Measurements from ENCODE around the gene SLC46A3. TPM values are rescaled to one million over a fixed set of nuclear protein-coding genes. Genes with fewer than 3 reads are reported as not detected.

The SLC46A3 gene, protein sequence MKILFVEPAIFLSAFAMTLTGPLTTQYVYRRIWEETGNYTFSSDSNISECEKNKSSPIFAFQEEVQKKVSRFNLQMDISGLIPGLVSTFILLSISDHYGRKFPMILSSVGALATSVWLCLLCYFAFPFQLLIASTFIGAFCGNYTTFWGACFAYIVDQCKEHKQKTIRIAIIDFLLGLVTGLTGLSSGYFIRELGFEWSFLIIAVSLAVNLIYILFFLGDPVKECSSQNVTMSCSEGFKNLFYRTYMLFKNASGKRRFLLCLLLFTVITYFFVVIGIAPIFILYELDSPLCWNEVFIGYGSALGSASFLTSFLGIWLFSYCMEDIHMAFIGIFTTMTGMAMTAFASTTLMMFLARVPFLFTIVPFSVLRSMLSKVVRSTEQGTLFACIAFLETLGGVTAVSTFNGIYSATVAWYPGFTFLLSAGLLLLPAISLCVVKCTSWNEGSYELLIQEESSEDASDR
- 6.6 and 8.4 TPM in 2 replicates for total RNA-seq

DNA sequence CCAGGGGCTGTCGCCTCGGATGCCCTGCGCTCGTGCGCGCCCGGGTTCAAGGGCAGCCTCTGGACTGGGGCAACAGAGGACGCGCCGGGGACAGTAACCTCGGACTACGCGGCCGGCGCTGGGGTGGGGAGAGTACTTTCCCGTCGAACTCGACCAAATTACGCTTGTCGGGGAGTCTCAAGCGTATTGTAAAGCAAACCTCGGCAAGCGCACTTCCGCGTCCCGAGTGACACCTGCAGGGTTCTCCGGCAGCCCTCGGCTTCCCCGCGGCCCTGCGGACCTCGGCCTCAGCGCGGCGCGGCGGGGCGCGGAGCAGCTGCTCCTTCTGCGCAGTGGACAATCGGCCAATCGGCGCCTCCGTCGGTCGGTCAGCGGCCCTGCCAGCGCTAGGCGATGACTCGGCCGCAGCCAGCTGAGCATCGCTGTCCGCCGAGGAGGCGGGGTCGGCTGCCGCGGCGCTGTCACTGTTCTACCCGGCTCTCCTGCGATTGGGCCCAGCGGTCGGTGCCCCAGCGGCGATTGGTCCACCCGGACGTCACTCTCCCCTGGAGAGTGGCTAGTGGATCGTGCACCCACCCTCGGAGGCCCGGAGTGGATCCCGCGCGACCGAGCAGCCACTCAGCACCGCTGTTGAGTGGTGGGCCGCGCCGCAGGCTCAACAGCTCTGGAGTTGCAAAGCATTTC, at the start of gene SLC46A3:
Gene SLC46A3 (minus strand): TSS at position 428 of the 684 bp plus-strand sequence. CDS start 972 bp downstream, outside the sequence.

DNA sequence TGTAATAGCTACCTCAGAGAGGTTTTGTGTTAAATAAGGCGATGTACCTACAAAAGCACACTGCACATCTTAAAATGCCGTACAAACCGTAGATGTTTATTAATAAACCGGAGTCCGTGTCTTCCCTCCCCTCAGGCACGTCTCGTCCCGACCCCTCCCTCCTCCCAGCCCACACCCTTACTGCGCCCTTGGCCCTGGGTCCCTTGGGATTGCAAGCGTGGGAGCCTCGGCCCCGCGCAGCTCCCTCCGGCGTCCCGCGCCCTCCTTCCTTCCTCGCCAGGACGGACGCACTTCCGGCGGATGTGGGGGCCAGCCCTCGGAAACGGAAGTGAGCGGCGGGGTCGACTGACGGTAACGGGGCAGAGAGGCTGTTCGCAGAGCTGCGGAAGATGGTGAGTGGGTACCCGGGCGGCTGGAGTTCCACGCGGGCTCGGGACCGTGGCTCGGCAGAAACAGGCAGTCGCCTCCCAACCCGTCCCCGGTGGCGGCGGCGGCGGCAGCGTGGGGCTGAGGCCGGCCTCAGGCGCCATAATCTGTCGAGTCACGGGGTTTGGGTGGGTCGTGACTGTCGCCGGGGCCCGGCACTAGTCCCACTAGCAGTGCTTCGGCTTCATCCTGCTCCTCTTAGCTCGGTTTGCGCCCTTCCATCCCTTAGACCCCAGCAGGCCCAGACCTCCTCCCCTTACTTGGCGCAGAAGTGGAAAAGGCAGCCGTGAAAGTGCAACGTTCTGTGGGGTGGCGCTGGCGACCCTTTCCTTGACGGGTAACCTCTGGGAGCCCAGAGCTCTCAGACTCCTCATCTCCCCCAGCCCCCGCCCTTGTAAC, 59.8 kb downstream of the SLC46A3 start, which contains the start of gene POMP:
Gene POMP (plus strand): TSS at position 335 of the 825 bp plus-strand sequence. CDS start 55 bp downstream, at position 390.

Small RNA genes lying within 50 kb of the gene (small RNA-seq; reads per million reads assigned to genes)
- not detected for gene RNU6-53P

Other genes with a start within 250 kb of the SLC46A3 start
- 0.32 and 0.73 TPM in 2 replicates for gene FLT1, start 223.8 kb downstream of the SLC46A3 start, total RNA-seq
- gene POMP, start 59.8 kb downstream of the SLC46A3 start, total RNA-seq, result 44.5 and 46.0 TPM in 2 replicates
- gene MTUS2, start 101.4 kb upstream of the SLC46A3 start, total RNA-seq, result 5.5 and 7.4 TPM in 2 replicates